ENCODE measurements around the gene M1AP. TPM values are rescaled to one million over a fixed set of nuclear protein-coding genes. Genes with fewer than 3 reads are reported as not detected.

Gene M1AP
- total and polyA plus RNA-seq, 7 donors: 0.01 to 0.21 TPM; not detected in 5

GRCh38 chr2:74576211-74576862 is 71.8 kb downstream of the M1AP start:
- intact Hi-C loops (cut with DNase I): no loop called here
- TF ChIP-seq CTCF (IDR thresholded peaks at IDR 0.05): no peak
- WGBS, 3 donors: 70 to 79% (median 76%) methylated on average over 7 of the region's 7 CpGs
- Histone ChIP-seq H3K36me3 (ENCODE audit: insufficient read depth in 1 of 2, low read depth in 1 of 2) (no peaks in the 10 kb centered on the region), H3K4me1 (no peaks in the 10 kb centered on the region), H3K4me3 (no peak overlapping the region), H3K9me3 (no peaks in the 10 kb centered on the region), H3K27me3 (ENCODE audit: insufficient read depth in 3 of 3, low read length in 2 of 3) (peaks cover 0 to 2% (median 0%) of the 10 kb centered on the region in 3 donors), H3K27ac (no peak overlapping the region)
- ATAC-seq: peak in 1 of 4 donors; percentile 10
- DNase-seq: no peak

- ATAC-seq (no peak), DNase-seq (no peak)
- H3K4me3 ChIP-seq: no peak overlapping the region
- intact Hi-C loops (cut with DNase I): no loop called here
- WGBS, 3 donors: 75 to 82% (median 80%) methylated on average over 4 of the region's 4 CpGs
- H3K27me3 ChIP-seq (ENCODE audit: insufficient read depth in 3 of 3, low read length in 2 of 3): peaks cover 0 to 8% (median 0%) of the 10 kb centered on the region in 3 donors
- no peaks in the 10 kb centered on the region for H3K4me1 ChIP-seq
- H3K36me3 ChIP-seq (ENCODE audit: insufficient read depth in 1 of 2, low read depth in 1 of 2): no peaks in the 10 kb centered on the region
- H3K27ac ChIP-seq: no peak overlapping the region
- H3K9me3 ChIP-seq: no peaks in the 10 kb centered on the region
- no peak for TF ChIP-seq CTCF (IDR thresholded peaks at IDR 0.05)
Observed at GRCh38 chr2:74575320-74575719, 72.8 kb downstream of the M1AP start.

- ATAC-seq (no peak), DNase-seq (no peak)
- H3K27ac ChIP-seq: no peak overlapping the region
- 45 to 47% (median 45%) methylated on average over 7 of the region's 7 CpGs for WGBS, 3 donors
- no peak for TF ChIP-seq CTCF (IDR thresholded peaks at IDR 0.05)
- H3K4me1 ChIP-seq: no peaks in the 10 kb centered on the region
- intact Hi-C loops (cut with DNase I): no loop called here
- no peaks in the 10 kb centered on the region for H3K9me3 ChIP-seq
- H3K36me3 ChIP-seq (ENCODE audit: insufficient read depth in 1 of 2, low read depth in 1 of 2): no peaks in the 10 kb centered on the region
- no peak overlapping the region for H3K4me3 ChIP-seq
- peaks cover 0 to 8% (median 2%) of the 10 kb centered on the region in 3 donors for H3K27me3 ChIP-seq (ENCODE audit: insufficient read depth in 3 of 3, low read length in 2 of 3)
Observed at GRCh38 chr2:74573747-74574562, 74.2 kb downstream of the M1AP start.

GRCh38 chr2:74572178-74572925 is 75.8 kb downstream of the M1AP start:
- no peaks in the 10 kb centered on the region for H3K9me3 ChIP-seq
- no peak for ATAC-seq
- no peaks in the 10 kb centered on the region for H3K4me1 ChIP-seq
- no peak for TF ChIP-seq CTCF (IDR thresholded peaks at IDR 0.05)
- peaks cover 0 to 8% (median 2%) of the 10 kb centered on the region in 3 donors for H3K27me3 ChIP-seq (ENCODE audit: insufficient read depth in 3 of 3, low read length in 2 of 3)
- H3K27ac ChIP-seq: no peak overlapping the region
- H3K36me3 ChIP-seq (ENCODE audit: insufficient read depth in 1 of 2, low read depth in 1 of 2): no peaks in the 10 kb centered on the region
- no peak overlapping the region for H3K4me3 ChIP-seq
- 76 to 83% (median 78%) methylated on average over 3 of the region's 3 CpGs for WGBS, 3 donors
- DNase-seq: no peak
- intact Hi-C loops (cut with DNase I): no loop called here

Measured in psoas muscle (tissue), 8 donors.